Fibroblast of skin of left quadriceps (primary cell): ENCODE measurements around the gene HOXC4.

Experiments used
- DNase-seq, 2 experiments: peaks; one replicate each; pipeline ENCODE4 v3.0.0-alpha.2; 2013; ENCODE audit warnings: low read depth in 2 of 2

Gene HOXC4

GRCh38 chr12:54053751-54054741 lies at the start of gene HOXC4:
Gene HOXC4 (plus strand): TSS chr12:54053835. CDS start chr12:54053923, 88 bp downstream.
- DNase-seq, result no peak

- no peak for DNase-seq
These were observed 49.4 kb upstream of the HOXC4 start for GRCh38 chr12:54004063-54004840.

GRCh38 chr12:54004841-54005530 lies 48.6 kb upstream of the HOXC4 start:
- DNase-seq, result no peak

GRCh38 chr12:54005531-54005852 lies 48.1 kb upstream of the HOXC4 start:
- no peak for DNase-seq

GRCh38 chr12:54005853-54006558 lies 47.6 kb upstream of the HOXC4 start:
- peak; percentile 84 for DNase-seq

DNA sequence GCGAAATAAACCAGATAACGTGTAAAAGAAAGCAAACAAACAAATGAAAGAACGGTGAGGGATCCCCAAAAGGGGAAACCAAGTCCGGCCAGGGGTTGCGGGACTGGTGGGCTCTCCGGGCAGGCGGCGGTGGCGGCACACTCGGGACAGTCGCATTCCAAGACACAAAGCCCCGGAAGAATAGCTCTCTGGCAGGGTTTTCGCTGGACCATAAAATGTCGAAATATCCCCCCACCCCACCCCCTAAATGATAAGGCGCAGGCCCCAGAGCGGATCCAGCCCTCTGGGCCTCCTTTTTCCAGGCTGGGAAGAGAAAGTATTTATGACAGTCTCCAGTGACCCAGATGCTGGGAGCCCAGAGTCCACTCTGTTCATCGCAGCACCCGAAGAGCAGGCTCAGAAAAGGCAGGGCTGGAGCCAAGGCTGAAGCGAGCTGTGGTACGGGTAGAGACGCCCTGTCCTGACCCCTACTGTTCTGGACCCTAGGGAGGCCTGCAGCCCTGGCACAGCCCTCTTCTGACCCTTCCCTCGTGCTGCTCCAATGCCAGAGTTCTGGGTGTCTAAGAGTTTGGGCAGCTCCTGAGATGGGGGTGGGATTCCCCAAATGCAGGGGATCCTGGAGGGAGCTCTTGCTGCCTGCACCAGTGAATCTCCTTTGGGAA lies 46.9 kb upstream of the HOXC4 start:
- no peak for DNase-seq

DNA sequence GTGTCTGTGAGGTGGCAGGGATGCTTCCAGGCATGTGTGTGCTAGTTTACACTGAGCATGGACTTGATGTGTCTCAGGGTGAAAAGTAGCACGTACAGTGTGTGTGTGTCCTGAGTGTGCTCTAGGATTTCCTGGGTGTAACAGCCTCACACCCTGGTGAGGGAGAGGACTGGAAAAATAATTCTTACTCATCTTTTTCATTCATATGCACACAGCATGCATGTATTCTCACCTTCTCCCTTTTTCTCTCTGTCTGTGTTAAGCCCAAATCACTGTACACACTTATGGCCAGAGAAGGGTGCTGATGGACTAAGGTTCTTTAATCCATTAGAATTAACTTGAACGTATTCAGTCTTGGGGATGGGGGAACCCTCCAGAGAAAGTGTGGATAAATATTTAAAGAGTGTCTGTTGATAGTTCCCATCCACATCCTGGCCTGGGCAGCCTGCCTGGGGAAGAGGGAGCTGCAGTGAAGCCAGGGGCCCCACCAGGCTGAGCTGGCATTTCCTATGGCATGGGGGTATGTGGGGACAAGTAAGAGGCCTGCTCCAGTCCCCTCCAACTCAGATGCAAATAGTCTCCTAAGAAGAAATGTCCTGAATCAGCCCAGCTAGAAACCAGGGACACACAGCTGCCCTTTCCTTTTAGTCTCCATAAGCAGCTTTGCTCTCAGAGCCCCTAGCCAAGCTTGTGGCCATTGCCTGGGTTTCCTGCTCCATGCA lies 45.9 kb upstream of the HOXC4 start:
- DNase-seq, result no peak

- no peak for DNase-seq
These were observed 45.4 kb upstream of the HOXC4 start for GRCh38 chr12:54008260-54008552.

GRCh38 chr12:54009171-54010052 lies 44.2 kb upstream of the HOXC4 start:
- DNase-seq, result no peak

DNA sequence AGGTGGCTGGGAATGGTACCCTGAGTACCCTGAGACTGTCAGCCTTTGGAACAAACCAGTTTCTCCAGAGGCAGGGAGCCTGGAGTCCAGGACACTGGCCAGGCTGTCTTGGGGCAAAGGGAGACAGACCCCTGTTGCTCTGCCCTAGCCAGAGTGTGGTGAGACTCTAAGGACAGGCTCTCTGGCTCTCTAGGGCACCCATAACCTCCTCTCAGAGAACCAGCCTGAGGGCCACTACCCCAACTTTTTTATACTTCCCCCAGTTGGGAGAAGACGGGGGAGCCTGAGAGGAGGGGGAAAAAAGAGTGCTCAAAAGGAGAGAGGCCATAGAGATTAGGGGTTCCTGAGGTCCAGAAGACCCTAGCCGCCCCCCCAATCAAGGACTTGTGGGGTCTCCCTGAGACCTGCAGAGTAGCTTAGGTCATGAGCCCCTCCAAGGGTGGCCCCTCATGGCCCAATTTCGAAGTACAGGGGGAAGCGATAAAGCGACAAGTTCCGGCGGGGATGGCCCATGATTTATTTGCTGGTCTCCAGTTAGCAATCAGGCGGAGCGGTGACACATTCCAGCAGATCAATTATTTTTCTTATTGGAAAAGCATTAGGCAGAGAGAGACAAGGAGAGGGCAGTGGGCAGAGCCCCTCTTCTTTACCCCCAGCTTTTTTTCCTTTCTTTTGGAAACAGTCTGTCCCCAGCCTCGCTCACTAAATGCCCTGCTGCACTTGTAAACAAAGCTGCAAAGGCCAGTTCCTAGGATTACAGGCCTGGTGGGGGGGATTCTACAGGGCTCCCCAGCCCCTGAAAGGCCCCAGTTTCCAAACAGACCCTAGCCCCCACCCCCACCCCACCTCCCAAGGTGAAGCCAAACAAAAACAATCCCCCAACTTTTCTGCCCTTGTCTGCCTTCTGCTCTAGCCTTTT lies 43.3 kb upstream of the HOXC4 start:
- no peak for DNase-seq

- DNase-seq, result no peak
These were observed 42.5 kb upstream of the HOXC4 start for GRCh38 chr12:54010972-54011664.

- no peak for DNase-seq
These were observed 41.7 kb upstream of the HOXC4 start for GRCh38 chr12:54011665-54012532.

- DNase-seq, result no peak
These were observed 40.8 kb upstream of the HOXC4 start for GRCh38 chr12:54012631-54013409.

DNA sequence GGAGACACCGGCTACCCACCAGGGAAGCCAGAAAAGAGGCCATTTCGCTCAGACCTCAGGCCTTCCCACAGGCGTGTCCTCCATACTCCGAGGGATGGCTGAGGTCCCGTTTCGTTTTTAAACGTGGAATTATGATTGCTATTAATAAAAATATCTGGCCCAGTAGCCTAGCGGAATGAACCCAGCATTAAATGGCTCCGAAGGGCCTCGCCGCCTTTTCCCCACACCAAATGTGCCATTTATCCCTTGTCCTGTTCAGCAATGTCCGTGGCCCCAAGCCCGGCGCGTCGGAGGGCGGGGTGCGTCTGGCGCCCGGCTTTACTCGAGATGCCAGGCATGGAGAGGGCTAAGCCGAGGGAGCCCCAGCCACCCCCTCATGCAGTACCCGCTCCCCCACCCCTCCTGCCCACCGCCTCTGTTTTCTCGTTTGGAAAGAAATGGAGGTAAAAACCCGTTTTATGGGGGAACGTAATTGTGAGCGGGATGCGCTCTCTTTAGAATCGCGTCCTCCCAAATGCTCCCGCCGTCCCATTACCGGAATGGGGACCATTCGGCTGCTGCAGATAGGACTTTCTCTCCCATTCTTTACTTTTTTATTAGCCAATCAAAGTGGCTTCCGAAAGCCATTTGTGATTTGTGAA lies 39.1 kb upstream of the HOXC4 start:
- DNase-seq, result no peak
